Right lobe of liver (tissue), 6 donors: ENCODE results near the gene TBX21. TPM values are rescaled to one million over a fixed set of nuclear protein-coding genes. Genes with fewer than 3 reads are reported as not detected.

Experiments used
- ATAC-seq, 4 donors: fragments of 200-7000 bp; cut with Tn5 transposase; one replicate each; pipeline ENCODE4 v1.9.1; 2020; ENCODE audit warnings: mild to moderate bottlenecking in 4 of 4, moderate library complexity in 4 of 4
- DNase-seq, 3 donors: peaks; one replicate each; pipeline ENCODE4 v3.0.0-alpha.2; 2020
- H3K27ac ChIP-seq, 3 donors: fragments of 200-600 bp; one replicate each; pipeline ENCODE4 v1.8.0; 2022
- H3K27me3 ChIP-seq, 2 donors: fragments of 200-600 bp; one replicate each; pipeline ENCODE4 v1.8.0; 2022
- H3K36me3 ChIP-seq, 4 donors: fragments of 200-600 bp; sonication (generic) in 1 of 4; one replicate each; pipeline versions ENCODE4 v1.5.1 to v1.8.0; 2017 to 2022; ENCODE audit warnings: control low read depth in 1 of 4
- H3K4me1 ChIP-seq, 4 donors: fragments of 200-600 bp; sonication (generic) in 1 of 4; one replicate each; pipeline versions ENCODE4 v1.5.1 to v1.8.0; 2017 to 2022; ENCODE audit warnings: control low read depth in 1 of 4
- H3K4me3 ChIP-seq, 3 donors: fragments of 200-600 bp; one replicate each; pipeline ENCODE4 v1.8.0; 2022
- H3K9me3 ChIP-seq, 4 donors: fragments of 200-600 bp; sonication (generic) in 1 of 4; one replicate each; pipeline versions ENCODE4 v1.5.1 to v1.8.0; 2017 to 2022; ENCODE audit warnings: control low read depth in 1 of 4
- CTCF ChIP-seq, 4 donors: fragments of 200-600 bp in 3 of 4; fragments of 450-650 bp in 1 of 4; IDR thresholded peaks; one replicate each; pipeline versions ENCODE4 v1.5.1 to v1.8.0; 2016 to 2022; ENCODE audit warnings: antibody characterized with exemption in 4 of 4, mild to moderate bottlenecking in 2 of 4
- POLR2A ChIP-seq: fragments of 450-650 bp; IDR thresholded peaks from one replicate; pipeline ENCODE4 v1.6.1; 2017; ENCODE audit warnings: antibody characterized with exemption, mild to moderate bottlenecking
- WGBS: methylation state at CpG from one replicate; pipeline ENCODE4 v1.1.6; 2018; ENCODE audit warnings: low coverage, low lambda C conversion rate; ENCODE audit not compliant: insufficient coverage; ENCODE audit errors: missing lambda C conversion rate; 5-methylcytosine and 5-hydroxymethylcytosine counted together
- intact Hi-C, 2 donors: fragments of 100-400 bp; cut with DNase I; formaldehyde crosslinking; loops; one replicate each; pipeline versions ENCODE4 v1.11.2 to v1.14.1; 2022
- total RNA-seq, 6 experiments: library from RNA; depleted of rRNA in 2 of 6; stranded (reverse); fragments of >200 nt in 2 of 6; fragmentation: NEBNext Ultra II Directional in 3 of 6; extraction: Animal tissue kit (Norgen Biotek cat#: 25700) in 3 of 6; gene quantifications; one replicate each; pipeline versions ENCODE4 v1.1.0 to v1.2.4, GENCODE V29; 2016 to 2023
- donor health status: DM: no; HTN: yes; CAD: no.
- donor health status: DM: no; HTN: no; CAD: no.
- donor health status: DM: no; HTN: no; CAD: no.
- donor health status: DM: no; HTN: yes; CAD: no.
- donor health status: DM: no; HTN: yes; CAD: no.

The TBX21 gene
- total RNA-seq, 6 experiments from 2014 or later, result 0.19 to 0.56 (median 0.24) TPM; not detected in 1

- no peak overlapping the region for H3K4me3 ChIP-seq
- H3K9me3 ChIP-seq, result no peaks in the 10 kb centered on the region
- no peaks in the 10 kb centered on the region for H3K36me3 ChIP-seq
- 55% methylated on average over 6 of the region's 6 CpGs for WGBS
- no peak overlapping the region for H3K27ac ChIP-seq
- peaks cover 0 to 4% (median 0%) of the 10 kb centered on the region in 4 donors for H3K4me1 ChIP-seq
- ATAC-seq (no peak), DNase-seq (peak in 1 of 3 donors; percentile 33)
- TF ChIP-seq CTCF (IDR thresholded peaks at IDR 0.05) (no peak), POLR2A (no peak)
- intact Hi-C loops, result loop anchor here in 1 of 2 donors (10.0 kb wide), 1 partner anchor 100 kb away; no protein-coding TSS in a partner anchor
- no peaks in the 10 kb centered on the region for H3K27me3 ChIP-seq
These were observed 28.3 kb upstream of the TBX21 start for GRCh38 chr17:47704736-47705135.

- H3K4me1 ChIP-seq, result peaks cover 0 to 4% (median 0%) of the 10 kb centered on the region in 4 donors
- WGBS, result 70% methylated on average over 9 of the region's 12 CpGs
- no peak for TF ChIP-seq CTCF (IDR thresholded peaks at IDR 0.05)
- no peak for TF ChIP-seq POLR2A
These were observed 27.2 kb upstream of the TBX21 start for GRCh38 chr17:47705536-47706530.

GRCh38 chr17:47707056-47707804 is 25.8 kb upstream of the TBX21 start:
- H3K27ac ChIP-seq, result no peak overlapping the region

More at GRCh38 chr17:47705536-47706530, 27.2 kb upstream of the TBX21 start:
- intact Hi-C loops, result loop anchor here in 1 of 2 donors (10.0 kb wide), 1 partner anchor 99 kb away; no protein-coding TSS in a partner anchor
- ATAC-seq (no peak), DNase-seq (no peak)
- Histone ChIP-seq H3K4me3 (no peak overlapping the region), H3K27me3 (no peaks in the 10 kb centered on the region), H3K27ac (no peak overlapping the region), H3K9me3 (no peaks in the 10 kb centered on the region), H3K36me3 (no peaks in the 10 kb centered on the region)

More at GRCh38 chr17:47707056-47707804, 25.8 kb upstream of the TBX21 start:
- H3K36me3 ChIP-seq, result no peaks in the 10 kb centered on the region
- no peaks in the 10 kb centered on the region for H3K9me3 ChIP-seq
- no peaks in the 10 kb centered on the region for H3K27me3 ChIP-seq
- intact Hi-C loops, result loop anchor here in 1 of 2 donors (10.0 kb wide), 1 partner anchor 98 kb away; no protein-coding TSS in a partner anchor
- DNase-seq (no peak), ATAC-seq (no peak)
- no peak overlapping the region for H3K4me3 ChIP-seq
- 65% methylated on average over 3 of the region's 4 CpGs for WGBS
- TF ChIP-seq CTCF (IDR thresholded peaks at IDR 0.05), result no peak
- no peak for TF ChIP-seq POLR2A
- peaks cover 0 to 10% (median 0%) of the 10 kb centered on the region in 4 donors for H3K4me1 ChIP-seq
